GM21619 (cell line): ENCODE measurements around the gene HS6ST2.

Experiments
- ATAC-seq: cut with Tn5 transposase; IDR thresholded peaks from one replicate; pipeline ENCODE4 v1.9.1; 2021; ENCODE audit not compliant: unreplicated experiment

HS6ST2 gene

GRCh38 chrX:132853040-132853439 lies 105.4 kb downstream of the HS6ST2 start:
- no peak for ATAC-seq

DNA sequence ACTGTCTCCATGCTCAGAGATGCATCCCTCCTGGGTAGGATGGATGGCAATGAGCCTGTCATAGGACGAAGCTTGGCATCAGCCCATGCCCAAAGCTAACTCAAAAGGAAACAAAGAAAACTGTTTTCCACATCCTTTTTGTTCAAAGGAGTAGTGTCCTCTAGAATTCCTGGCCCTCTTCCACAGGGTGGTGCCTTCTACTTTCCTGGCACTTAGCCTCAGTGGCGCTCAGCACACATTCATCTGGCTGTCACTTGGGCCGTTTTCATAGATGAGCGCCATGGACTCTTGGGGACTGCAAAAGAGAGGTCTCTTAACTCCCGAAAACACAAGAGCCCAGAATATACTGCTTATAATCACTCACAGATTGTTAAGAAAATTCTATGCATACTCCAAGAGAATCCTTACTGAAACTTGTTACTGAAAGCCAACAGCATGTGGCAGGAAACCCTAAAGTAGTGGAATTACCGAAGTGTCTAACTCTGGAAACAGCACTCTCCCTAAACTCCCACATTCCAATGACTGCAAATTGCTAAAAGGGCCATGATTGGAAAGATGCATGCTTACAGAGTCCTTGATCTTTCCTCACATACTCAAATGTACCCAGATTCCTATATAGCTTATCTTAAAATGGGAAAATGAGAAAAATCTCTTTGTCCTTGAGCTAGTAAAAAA lies 110.0 kb downstream of the HS6ST2 start:
- no peak for ATAC-seq

GRCh38 chrX:132843363-132843762 lies 115.1 kb downstream of the HS6ST2 start:
- no peak for ATAC-seq

- no peak for ATAC-seq
These were observed 115.8 kb downstream of the HS6ST2 start for GRCh38 chrX:132842460-132843238.

DNA sequence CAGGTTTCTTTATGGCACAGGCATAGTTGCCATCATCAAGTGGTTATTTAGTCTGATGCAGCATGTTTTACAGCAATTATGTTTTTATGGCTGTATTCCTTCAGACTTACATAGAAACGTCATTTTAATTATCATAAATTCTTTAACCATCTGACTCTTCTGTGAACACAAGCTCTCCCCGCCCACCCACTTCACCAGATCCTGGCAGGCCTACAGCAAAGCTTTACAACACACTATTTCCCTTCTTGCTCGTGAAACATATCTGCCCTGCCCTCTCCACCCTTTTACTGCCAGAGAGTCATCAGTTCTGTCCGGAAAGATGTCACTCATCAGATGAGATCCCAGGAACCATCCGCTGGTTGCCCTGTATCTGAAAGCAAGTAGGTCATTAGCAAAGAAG lies 120.5 kb downstream of the HS6ST2 start:
- no peak for ATAC-seq

GRCh38 chrX:132837126-132837525 lies 121.3 kb downstream of the HS6ST2 start:
- no peak for ATAC-seq

- ATAC-seq, result no peak
These were observed 122.0 kb downstream of the HS6ST2 start for GRCh38 chrX:132836471-132836870.

DNA sequence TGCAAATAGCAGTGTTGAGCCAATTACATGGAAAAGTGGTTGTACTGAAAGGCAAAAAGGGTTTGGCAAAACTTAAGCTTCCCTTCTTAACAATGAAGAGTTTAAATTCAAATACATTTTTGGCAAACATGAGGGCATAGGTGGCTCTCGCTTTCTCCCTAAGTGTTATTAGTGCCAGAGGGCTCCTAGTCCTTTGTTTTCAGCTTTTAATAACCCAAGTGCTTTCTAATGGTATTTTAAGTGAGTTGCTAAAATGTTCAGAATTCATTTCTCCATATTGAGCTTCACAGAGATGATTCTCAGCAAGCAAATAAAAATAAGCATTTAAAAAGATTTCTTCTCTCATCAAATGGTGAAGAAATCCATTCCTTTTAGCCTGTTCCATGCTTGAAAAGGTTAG lies 123.7 kb downstream of the HS6ST2 start:
- ATAC-seq, result no peak

DNA sequence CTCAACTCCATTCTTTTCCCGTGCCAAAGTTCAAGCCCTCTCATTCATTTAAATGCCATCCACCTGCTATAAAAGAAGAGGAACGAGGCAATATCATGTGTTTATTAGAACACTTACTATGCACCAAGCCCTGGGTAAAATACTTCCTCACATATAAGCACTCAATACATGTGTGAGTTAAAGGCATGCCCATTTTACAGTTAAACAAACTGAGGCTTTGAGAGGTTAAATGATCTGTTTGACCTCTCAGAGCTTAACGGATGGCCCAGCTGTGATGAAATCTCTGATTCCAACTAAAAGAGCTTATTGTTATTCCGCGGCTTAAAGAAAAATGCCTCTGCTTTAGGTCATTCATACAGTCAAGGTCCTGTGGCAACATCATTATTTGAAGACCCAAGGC lies 124.3 kb downstream of the HS6ST2 start:
- no peak for ATAC-seq

GRCh38 chrX:132833373-132833772 lies 125.1 kb downstream of the HS6ST2 start:
- ATAC-seq, result no peak

- ATAC-seq, result no peak
These were observed 127.0 kb downstream of the HS6ST2 start for GRCh38 chrX:132831336-132831973.

DNA sequence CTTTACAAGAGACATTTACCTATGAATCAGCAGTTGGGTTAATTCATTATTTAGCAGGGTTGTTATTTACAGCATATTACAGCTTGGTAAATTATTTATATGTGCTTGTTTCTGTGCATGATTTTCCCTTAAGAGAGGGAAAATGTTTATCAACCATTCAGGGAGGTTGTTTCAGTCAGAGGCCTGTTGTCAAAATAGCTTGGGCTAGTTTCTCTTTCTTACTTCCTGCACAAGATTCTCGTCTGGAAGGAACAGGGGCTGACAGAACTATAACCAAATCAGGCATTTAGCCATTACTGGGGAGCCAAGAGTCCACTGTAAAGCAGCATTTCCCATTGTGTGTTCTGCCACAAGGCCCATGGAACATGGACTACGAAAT lies 135.8 kb downstream of the HS6ST2 start:
- ATAC-seq, result peak; percentile 47

DNA sequence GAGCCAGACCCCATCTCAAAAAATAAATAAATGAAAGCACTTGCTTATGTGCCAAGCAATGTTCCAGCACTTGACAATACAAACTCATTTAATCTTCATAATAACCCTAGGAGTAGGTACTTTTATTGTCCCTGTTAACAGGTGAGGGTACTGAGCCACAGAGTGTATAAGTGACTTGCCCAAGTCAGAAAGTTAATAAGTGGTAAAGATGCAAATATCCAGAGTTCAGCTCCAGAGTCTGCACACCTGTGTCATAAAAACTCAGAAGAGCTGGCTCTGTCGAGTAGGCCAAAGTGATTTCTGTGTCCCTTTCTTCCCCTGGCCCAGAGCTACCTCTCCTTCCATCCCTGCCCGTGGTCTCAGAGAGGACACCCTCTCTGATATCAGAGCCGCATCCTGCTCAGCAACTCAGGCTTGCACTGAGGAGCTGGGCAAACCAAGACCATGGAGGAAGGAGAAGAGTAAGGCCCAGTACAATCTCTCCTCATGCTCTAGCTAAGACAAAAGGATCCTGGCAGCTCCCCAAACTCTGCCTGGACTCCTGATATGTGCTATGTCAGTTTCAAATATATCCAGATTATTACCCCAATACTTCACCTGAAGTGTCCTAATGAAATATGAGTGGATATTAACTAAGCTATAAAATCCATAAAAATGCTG lies 136.3 kb downstream of the HS6ST2 start:
- peak; percentile 62 for ATAC-seq

DNA sequence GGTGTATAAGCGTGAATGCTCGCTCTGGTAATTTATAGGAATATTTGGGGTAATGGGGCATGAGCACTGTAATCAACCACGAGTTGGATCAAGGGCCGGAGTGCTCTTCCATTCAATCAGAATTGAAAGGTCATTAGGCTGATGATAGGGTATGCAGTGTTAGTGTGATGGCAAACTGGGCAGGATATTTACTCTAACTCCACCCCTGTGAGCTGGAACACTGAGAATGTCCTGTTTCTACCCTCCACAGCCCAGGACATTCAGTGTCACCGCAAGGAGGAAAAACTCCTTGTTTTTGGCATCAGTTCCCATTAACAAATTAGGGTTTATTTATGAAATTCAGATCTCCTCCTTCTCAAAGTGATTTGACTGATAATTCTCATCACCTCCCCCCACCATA lies 137.8 kb downstream of the HS6ST2 start:
- no peak for ATAC-seq

DNA sequence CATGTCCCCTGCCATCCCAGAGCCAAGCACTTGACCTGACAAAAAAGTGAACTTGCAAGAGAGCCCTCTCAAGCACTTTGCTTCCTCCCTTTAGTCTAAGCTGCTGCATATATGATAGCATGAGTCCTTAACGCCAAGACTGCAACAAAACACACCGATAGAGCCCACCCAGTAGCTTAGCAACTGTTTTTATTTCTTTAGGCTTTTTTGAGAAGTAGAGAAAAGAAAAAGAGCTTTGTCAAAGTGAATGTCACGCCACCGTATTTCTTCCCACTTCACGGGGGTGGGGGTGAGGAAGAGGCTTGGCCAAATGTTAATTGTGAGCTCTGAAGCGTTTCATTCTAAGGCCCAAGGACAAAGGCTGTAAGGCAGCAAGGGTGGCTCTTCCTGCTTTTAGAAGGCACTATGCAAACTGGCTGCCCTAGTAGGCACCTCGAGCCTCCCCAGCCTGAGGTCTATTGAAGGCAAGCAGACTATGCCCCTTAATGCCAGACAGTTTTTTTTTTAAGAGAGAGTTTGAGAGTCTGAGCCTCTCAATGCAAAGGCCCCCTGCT lies 138.6 kb downstream of the HS6ST2 start:
- no peak for ATAC-seq

DNA sequence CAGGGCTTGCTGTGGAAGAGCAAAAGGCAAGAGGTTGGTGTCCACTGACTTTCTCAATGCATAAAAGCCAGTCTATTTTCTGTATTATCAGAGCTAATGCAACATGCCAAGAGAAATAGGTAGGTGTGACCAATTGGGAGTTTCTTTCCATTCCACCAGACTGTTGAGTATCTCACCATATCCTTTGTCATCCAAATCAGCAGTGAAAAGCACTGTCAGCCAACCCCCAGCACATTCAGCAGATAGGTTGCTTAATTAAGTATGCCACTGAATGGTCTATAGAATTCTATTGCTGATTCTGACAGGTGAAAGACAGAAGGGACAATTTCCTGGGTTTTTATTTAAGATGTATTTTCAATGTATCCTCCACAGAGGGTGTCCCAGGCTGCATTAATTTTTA lies 139.8 kb downstream of the HS6ST2 start:
- no peak for ATAC-seq

- no peak for ATAC-seq
These were observed 142.8 kb downstream of the HS6ST2 start for GRCh38 chrX:132815643-132816042.

DNA sequence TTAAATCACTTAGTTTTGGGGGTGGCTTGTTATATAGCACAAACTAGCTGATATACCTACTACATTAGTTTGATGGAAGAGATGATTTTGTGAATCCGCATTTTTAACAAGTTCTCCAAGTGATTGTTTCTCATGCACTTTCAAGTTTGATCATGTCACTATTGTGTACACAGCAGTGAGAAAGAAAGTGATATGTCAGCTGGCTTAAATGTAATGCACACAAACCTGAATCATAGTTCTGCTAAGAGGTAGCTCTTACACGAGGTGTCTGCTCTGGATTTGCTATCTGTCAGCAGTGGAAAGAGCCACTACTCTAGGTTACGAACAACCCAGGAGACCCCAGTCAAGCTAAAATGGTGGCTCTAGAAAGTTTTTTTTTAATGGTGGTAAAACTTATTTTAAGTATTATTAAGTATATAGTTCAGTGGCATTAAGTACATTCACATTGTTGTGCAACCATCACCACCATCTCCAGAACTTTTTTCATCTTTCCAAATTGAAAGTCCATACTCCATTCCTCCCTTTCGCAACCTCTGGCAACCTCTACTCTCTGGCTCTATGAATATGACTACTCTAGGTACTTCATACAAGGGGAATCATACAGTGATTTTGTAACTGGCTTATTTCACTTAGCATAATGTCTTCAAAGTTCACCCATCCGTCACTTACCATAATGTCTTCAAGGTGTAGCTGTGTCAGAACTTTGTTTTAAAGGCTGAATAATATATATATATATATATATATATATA lies 147.3 kb downstream of the HS6ST2 start:
- no peak for ATAC-seq

DNA sequence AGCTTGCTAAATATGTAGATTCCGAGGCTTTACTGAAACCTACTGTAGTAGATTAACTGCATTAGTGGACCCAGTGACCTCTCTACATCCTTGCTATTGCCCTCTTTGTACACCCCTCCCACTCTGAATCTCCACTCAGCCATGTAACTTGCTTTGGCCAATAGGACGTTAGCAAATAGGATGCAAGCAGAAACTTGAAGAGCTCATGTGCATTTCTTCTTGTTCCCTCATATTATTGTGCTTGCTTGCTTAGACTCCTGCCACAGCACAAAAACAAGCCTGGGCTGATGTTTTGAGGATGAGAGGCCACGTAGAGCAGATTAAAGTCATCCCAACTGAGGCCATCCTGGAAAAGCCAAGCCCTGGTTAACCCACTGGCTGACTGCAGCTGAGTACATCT lies 147.9 kb downstream of the HS6ST2 start:
- no peak for ATAC-seq

DNA sequence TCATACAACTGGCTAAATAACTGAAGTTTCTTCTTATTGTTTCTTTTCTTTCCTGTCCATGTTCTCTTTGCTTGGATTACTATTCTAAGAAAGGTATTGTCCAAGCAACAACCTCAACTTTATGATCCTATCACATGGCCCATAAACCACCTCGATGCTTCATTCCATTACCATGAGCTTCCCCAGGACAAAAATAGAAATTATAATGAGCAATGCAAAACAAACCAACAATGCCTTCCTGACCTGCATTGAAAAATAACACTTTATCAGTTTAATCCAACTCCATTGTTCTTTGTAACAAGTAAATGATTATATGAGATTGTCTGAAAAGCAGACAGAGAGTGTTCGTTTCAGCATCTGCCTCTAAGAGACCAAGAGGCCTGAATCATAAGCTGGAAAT lies 148.8 kb downstream of the HS6ST2 start:
- no peak for ATAC-seq
